Astrocyte of the spinal cord (primary cell): Measurements from ENCODE around the gene PLXDC1.
"Not testable (repeated sequence)": the region's sequence is repeated elsewhere in the genome, so short reads cannot be mapped to it uniquely, and the experiment has no call there.

Experiments used
- DNase-seq: peaks from one replicate; pipeline ENCODE4 v3.0.0; 2011; ENCODE audit warnings: low read depth, low spot score
- H3K4me3 ChIP-seq: 2 replicates; pipeline ENCODE4 v1.5.1; 2011; ENCODE audit warnings: low read depth, mild to moderate bottlenecking, low read length, moderate library complexity
- CTCF ChIP-seq: IDR thresholded peaks from 2 replicates; pipeline ENCODE4 v1.5.1; 2012; ENCODE audit warnings: low read depth, mild to moderate bottlenecking, low read length, inconsistent platforms
- in situ Hi-C: cut with HindIII; loops from 2 replicates; pipeline ENCODE4 v1.10.0; 2017; ENCODE audit warnings: low sequenced_read_pairs

PLXDC1 gene

GRCh38 chr17:39122991-39123390 lies 28.4 kb downstream of the PLXDC1 start:
- H3K4me3 ChIP-seq = no peak overlapping the region
- DNase-seq = no peak
- in situ Hi-C loops = no loop called here
- no peak for TF ChIP-seq CTCF

- in situ Hi-C loops, DNase-seq, H3K4me3 ChIP-seq: not testable (repeated sequence)
Measured at GRCh38 chr17:39121919-39122318, 29.5 kb downstream of the PLXDC1 start.

GRCh38 chr17:39118674-39119419 lies 32.6 kb downstream of the PLXDC1 start:
- no peak overlapping the region for H3K4me3 ChIP-seq
- DNase-seq = no peak
- in situ Hi-C loops = no loop called here
- TF ChIP-seq CTCF = no peak

GRCh38 chr17:39116224-39116623 lies 35.2 kb downstream of the PLXDC1 start:
- in situ Hi-C loops = no loop called here
- H3K4me3 ChIP-seq = no peak overlapping the region
- TF ChIP-seq CTCF = no peak
- no peak for DNase-seq

- no peak overlapping the region for H3K4me3 ChIP-seq
- in situ Hi-C loops = no loop called here
- no peak for TF ChIP-seq CTCF
- DNase-seq = no peak
Measured at GRCh38 chr17:39115135-39115534, 36.3 kb downstream of the PLXDC1 start.

GRCh38 chr17:39114723-39115122 lies 36.7 kb downstream of the PLXDC1 start:
- TF ChIP-seq CTCF = no peak
- no peak overlapping the region for H3K4me3 ChIP-seq
- in situ Hi-C loops = no loop called here
- no peak for DNase-seq

- DNase-seq = no peak
- H3K4me3 ChIP-seq = no peak overlapping the region
- no peak for TF ChIP-seq CTCF
- in situ Hi-C loops = no loop called here
Measured at GRCh38 chr17:39113871-39114270, 37.6 kb downstream of the PLXDC1 start.
